OCI-LY1 (cell line): Measurements from ENCODE around the gene SMC6.

Experiments
- CTCF ChIP-seq: fragments of 200-600 bp; sonication (generic), shearing (Covaris generic); IDR thresholded peaks from 2 replicates; pipeline ENCODE4 v1.5.1; 2017; ENCODE audit warnings: mild to moderate bottlenecking, antibody characterized with exemption, low read length, moderate library complexity, mixed read lengths
- EZH2 ChIP-seq: fragments of 200-600 bp; sonication (generic), shearing (Covaris generic); IDR thresholded peaks from 2 replicates; pipeline ENCODE4 v1.8.0; 2017; ENCODE audit warnings: borderline replicate concordance, mixed run types, mild to moderate bottlenecking, antibody characterized with exemption, low read length, moderate library complexity, mixed read lengths

GRCh38 chr2:17644997-17645720 is 108.5 kb downstream of the SMC6 start:
- TF ChIP-seq CTCF (no peak), EZH2 (no peak)
